C4-2B (cell line): ENCODE measurements around the gene RNF6.
A peak's percentile ranks its signal among the peaks of the same experiment; 100 is the strongest.

Experiments used
- H3K27ac ChIP-seq: fragments of 450-650 bp; 2 replicates; pipeline ENCODE4 v1.5.1; 2017
- CTCF ChIP-seq: fragments of 450-650 bp; conservative IDR thresholded peaks from 2 replicates; pipeline ENCODE4 v1.5.1; 2017; ENCODE audit warnings: mild to moderate bottlenecking
- ZFX ChIP-seq: fragments of 450-650 bp; IDR thresholded peaks from 2 replicates; pipeline ENCODE4 v1.6.1; 2017

Gene RNF6

GRCh38 chr13:26221721-26222519, at the start of gene RNF6:
TSS of gene RNF6 (minus strand) at chr13:26222314. CDS start at chr13:26219649, 2,665 bp downstream.
- H3K27ac ChIP-seq = peak within 1 kb of the TSS; percentile 94
- TF ChIP-seq ZFX = peak; percentile 91
- TF ChIP-seq CTCF = no peak

- no peak overlapping the region for H3K27ac ChIP-seq
- TF ChIP-seq ZFX (no peak), CTCF (no peak)
Measured at GRCh38 chr13:26270707-26271106, 48.6 kb upstream of the RNF6 start.

GRCh38 chr13:26266311-26266710, 44.2 kb upstream of the RNF6 start:
- H3K27ac ChIP-seq = no peak overlapping the region
- TF ChIP-seq ZFX (no peak), CTCF (no peak)

GRCh38 chr13:26262156-26262555, 40.0 kb upstream of the RNF6 start:
- no peak overlapping the region for H3K27ac ChIP-seq
- TF ChIP-seq ZFX = no peak
- no peak for TF ChIP-seq CTCF

- TF ChIP-seq ZFX = no peak
- TF ChIP-seq CTCF = no peak; the same call in 1 of the 2 replicates
- no peak overlapping the region for H3K27ac ChIP-seq
Measured at GRCh38 chr13:26259634-26260033, 37.5 kb upstream of the RNF6 start.

GRCh38 chr13:26257049-26257448, 34.9 kb upstream of the RNF6 start:
- no peak for TF ChIP-seq CTCF
- TF ChIP-seq ZFX = no peak
- H3K27ac ChIP-seq = no peak overlapping the region

GRCh38 chr13:26255691-26256277, 33.7 kb upstream of the RNF6 start:
- no peak overlapping the region for H3K27ac ChIP-seq

More at GRCh38 chr13:26255691-26256277, 33.7 kb upstream of the RNF6 start:
- TF ChIP-seq CTCF (peak; percentile 71), ZFX (no peak)
